Raji (cell line): ENCODE data around the gene ESR2.

ENCODE experiments used
- POLR2A ChIP-seq: IDR thresholded peaks from 2 replicates; pipeline ENCODE4 v1.6.1; 2011; ENCODE audit warnings: low read depth, low read length, control low read depth; ENCODE audit not compliant: insufficient read depth

The ESR2 gene

DNA sequence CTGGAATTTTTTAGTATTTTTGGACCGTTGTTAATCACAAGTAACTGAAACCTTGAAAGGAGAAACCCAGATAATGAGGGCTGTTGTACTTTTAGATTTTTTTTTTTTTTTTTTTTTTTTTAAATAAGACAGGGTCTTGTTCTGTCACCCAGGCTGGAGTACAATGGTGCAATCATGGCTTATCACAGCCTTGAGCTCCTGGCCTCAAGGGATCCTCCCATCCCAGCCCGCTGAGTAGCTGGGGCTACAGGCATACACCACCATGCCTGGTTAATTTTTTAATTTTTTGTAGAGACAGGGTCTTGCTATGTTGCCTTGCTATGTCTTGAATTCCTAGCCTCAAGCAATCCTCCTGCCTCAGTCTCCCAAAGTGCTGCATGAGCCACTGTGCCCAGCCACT, 229.7 kb downstream of the ESR2 start:
- no peak for TF ChIP-seq POLR2A

- no peak for TF ChIP-seq POLR2A
These were observed 231.6 kb downstream of the ESR2 start for GRCh38 chr14:64062381-64063115.

GRCh38 chr14:64061706-64062105, 232.5 kb downstream of the ESR2 start:
- no peak for TF ChIP-seq POLR2A

DNA sequence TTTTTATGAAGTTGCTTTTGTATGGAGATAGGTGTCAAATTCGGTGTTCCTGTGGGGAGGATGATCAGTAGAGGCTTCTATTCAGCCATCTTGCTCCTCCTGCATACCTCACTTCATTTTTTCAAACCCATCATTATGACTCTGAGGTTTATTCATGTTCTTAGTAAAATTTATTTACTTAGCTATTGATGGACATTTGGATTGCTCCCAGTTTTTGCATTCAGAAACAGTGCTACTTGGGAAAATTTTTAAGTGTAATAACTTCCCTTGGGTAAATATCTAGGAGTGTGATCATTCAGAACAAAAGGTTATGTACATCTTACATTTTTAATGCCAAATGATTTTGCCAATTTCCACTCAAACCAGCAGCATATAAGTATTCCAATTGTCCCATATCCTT, 233.1 kb downstream of the ESR2 start:
- TF ChIP-seq POLR2A: no peak

- TF ChIP-seq POLR2A: no peak
These were observed 233.5 kb downstream of the ESR2 start for GRCh38 chr14:64060648-64061096.

DNA sequence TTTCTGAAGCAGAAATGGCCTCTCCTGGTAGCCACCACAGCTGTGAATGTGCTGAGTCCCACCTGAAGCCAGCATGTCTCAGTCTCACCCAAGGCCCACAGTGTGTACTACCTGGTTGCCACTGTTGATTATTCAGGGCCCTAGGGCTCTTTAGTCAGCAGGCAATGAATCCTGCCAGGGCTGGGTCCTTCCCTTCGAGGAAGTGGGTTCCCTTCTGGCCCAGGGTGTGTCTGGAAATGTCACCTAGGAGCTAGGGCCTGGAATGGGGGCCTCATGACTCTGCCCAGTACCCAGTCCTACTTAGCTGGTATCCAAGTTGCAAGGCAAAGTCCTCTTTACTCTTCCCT, 234.0 kb downstream of the ESR2 start:
- no peak for TF ChIP-seq POLR2A

- no peak for TF ChIP-seq POLR2A
These were observed 234.5 kb downstream of the ESR2 start for GRCh38 chr14:64059454-64060198.

DNA sequence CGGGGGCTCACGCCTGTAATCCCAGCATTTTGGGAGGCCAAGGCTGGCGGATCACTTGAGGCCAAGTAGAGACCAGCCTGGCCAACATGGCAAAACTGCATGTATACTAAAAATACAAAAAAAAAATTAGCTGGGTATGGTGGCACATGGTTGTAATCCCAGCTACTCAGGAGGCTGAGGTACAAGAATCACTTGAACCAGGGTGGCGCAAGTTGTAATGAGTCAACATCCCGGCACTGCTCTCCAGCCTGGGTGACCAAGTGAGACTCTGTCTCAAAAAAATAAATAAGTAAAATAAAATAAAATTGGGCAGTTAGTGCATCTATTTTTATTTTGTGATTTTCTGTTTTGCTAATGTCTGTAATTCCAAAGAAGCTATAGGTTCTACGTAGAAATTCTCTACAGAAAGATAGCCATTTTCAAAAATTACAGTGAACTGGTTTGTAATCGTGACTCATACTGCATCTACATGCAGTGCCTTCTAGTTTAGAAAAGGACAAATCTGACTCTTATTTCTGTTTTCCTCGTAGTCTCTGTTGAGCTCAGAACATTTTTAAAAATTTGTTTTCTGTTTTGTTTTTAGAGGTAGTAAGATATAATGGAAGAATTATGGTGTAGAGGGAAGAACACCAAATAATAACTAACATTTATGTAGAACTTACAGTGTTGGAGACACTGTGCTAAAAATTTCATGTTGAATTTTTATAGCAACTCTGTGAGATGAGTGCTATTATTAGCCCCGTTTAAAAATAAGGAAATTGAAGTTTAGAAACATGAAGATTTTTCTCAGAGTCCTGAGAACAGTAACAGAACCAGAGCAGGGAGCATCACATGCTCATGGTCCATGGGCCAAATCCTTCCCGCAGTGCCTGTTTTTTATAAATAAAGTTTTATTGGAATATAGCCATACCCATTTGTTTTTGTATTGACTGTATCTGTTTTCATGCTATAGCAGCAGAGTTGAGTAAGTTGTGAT, 240.2 kb downstream of the ESR2 start:
- no peak for TF ChIP-seq POLR2A

- TF ChIP-seq POLR2A: no peak
These were observed 244.4 kb downstream of the ESR2 start for GRCh38 chr14:64049616-64050381.

DNA sequence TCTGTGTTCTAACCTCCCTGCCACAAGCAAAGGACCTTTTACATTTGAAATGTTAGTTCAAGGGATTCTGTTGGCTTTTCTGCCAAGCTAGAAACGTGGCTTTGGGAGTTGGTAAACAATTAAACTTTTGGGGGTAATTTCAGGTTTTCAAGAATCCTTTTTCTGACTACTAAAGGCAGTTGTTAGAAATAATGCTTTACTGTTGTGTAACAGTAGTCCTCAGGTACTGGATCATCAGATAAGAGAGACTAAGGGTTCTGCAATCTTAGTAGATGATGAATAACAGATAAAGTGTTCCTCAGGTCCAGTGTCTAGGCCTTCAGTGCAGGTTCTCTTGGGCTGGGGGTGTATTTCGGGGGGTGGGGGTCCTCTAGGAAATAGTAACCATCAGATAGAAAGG, 249.1 kb downstream of the ESR2 start:
- no peak for TF ChIP-seq POLR2A

GRCh38 chr14:64040044-64040443, 254.1 kb downstream of the ESR2 start:
- TF ChIP-seq POLR2A: no peak

- TF ChIP-seq POLR2A: no peak
These were observed 255.2 kb downstream of the ESR2 start for GRCh38 chr14:64038841-64039542.

DNA sequence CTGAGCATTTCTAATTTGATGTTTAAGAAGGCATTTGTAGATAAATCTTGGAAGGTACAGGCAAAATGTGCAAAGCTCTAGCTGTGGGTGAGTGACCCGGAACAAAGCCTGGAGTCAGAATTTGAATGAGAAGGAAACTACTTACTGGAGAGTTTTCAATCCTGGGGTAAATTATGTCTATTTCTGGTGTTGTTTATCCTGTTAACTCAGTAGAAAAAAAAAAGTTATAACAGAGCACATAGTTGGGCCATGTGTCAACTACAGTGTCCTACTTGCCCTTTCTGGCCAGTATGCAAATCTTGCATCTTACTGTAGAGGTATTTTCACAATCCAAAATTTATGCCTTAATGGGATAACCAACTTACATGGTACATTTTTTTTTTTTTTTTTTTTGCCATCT, 259.0 kb downstream of the ESR2 start:
- no peak for TF ChIP-seq POLR2A
